Stimulated activated CD4-positive, alpha-beta T cell treated with anti-CD3 and anti-CD28 coated beads, Interleukin-4, amount 100 ng/mL, for 24 hours (primary cell): ENCODE measurements around the gene CLSTN2.

Source experiments
- DNase-seq: peaks from one replicate; pipeline ENCODE4 v3.0.0-alpha.2; 2020

CLSTN2 gene

GRCh38 chr3:140469491-140469890 is 534.5 kb downstream of the CLSTN2 start:
- no peak for DNase-seq

DNA sequence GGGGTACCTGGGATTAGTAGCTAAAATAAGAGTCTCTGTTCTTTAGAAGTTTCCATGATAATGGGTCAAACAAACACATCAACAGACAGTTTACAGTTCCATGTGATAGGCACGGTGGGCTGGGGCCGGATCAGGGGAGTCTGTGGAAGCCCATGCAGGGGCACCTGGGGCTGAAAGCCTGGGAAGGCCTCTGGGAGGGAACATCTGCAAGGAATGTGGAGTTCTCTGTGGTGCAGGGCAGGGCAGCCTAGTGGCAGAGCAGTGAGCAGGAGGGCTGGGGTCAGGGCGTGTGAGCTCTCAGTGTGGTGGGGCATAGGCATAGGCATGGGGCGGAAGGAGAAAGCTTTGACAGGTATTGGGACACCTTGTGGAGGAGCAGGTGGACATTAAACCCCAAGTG is 535.2 kb downstream of the CLSTN2 start:
- no peak for DNase-seq

DNA sequence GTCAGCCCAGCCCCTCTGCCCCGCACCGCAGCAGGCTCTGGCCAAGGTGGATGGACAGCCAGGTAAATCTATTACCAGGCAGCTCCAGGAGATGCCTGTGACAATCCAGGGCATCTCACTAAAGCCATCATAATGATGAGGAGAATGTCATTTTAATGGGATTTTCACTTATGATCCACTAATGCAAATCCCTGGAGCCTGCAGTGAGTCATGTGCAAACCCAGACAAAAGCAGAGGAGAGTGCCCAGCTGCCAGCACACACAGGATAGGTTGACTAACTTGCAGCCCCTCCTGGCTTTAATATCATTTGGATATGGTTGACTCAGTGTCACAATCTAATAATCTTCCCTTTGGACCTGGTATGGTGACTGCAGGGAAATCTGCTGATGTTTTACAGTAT is 536.0 kb downstream of the CLSTN2 start:
- DNase-seq: no peak

DNA sequence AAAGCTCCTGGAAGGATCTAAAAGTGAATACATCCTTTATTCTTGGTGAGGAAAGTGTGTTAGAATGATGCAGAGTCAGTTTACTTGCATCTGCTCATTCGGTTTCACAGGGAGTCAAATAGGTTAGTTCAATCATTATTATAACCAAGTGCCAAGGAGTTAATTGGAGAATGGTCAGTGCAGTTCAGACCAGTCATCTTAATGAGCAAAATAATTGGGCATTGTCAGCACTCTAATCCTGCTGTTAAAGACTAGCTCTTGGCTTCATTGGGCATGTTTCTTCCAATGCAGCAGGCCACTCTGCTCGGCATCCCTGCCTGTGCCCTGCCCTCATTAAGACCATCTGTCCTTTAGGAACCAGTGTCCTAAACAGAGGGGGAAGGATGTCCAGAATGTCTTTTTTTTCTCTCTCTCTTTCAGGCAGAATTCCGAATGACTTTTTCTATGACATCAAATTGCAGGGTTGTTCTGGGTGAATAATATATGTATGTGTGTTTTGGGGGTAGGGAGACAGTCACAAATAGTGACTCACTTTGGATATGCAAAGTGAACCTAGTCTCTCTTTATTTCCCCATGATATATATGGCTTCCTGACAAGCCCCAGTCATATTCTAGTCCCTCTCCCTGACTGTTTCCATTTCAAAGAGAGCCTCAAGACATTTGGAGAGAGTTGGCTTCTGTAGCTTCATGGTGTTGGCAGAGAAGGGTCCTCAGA is 537.5 kb downstream of the CLSTN2 start:
- DNase-seq: no peak

- no peak for DNase-seq
These were observed 552.6 kb downstream of the CLSTN2 start for GRCh38 chr3:140487566-140487965.

DNA sequence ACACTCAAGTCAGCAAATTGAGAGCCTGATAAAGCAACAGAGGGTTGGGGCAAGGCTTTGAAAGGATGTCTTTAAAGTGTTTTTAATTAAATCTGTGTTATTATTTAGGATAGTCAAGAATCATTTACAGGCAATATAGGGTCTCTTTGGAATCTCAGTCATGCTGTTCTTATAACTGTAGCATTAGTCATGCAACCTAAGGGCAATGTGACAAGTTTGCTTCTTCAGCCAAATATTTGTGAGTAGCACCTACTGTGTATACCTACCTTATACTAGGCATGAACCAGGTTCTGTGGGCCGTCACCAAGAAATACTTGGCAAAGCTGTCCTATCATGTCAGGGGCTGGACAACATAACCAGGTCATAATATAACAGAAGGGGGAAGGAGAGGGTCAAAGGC is 558.3 kb downstream of the CLSTN2 start:
- DNase-seq: no peak

- DNase-seq: no peak
These were observed 560.0 kb downstream of the CLSTN2 start for GRCh38 chr3:140494970-140495369.

GRCh38 chr3:140497331-140497730 is 562.3 kb downstream of the CLSTN2 start:
- no peak for DNase-seq

- no peak for DNase-seq
These were observed 564.3 kb downstream of the CLSTN2 start for GRCh38 chr3:140499114-140499757.

- DNase-seq: no peak
These were observed 565.5 kb downstream of the CLSTN2 start for GRCh38 chr3:140500473-140500872.

- no peak for DNase-seq
These were observed 566.2 kb downstream of the CLSTN2 start for GRCh38 chr3:140501061-140501769.

- DNase-seq: no peak
These were observed 566.9 kb downstream of the CLSTN2 start for GRCh38 chr3:140501770-140502364.

DNA sequence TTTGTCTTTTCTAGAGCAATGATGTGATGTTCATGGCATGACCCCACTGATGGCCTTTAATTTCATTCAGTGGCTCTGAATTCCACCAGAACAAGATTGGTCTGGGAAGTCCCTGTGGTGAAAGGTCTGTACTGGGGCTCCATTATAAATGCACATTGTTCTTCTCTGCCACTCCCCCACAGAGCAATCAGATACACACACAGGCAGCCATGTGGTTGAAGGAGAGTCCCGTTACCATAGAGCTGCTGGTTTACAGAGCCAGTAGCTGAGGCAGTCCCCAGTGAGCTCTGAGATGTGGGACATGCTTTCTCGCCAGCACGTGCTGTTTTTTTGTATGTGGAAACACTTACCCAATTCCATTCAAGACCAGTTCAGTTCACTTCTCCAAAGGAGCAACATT is 570.2 kb downstream of the CLSTN2 start:
- DNase-seq: no peak

DNA sequence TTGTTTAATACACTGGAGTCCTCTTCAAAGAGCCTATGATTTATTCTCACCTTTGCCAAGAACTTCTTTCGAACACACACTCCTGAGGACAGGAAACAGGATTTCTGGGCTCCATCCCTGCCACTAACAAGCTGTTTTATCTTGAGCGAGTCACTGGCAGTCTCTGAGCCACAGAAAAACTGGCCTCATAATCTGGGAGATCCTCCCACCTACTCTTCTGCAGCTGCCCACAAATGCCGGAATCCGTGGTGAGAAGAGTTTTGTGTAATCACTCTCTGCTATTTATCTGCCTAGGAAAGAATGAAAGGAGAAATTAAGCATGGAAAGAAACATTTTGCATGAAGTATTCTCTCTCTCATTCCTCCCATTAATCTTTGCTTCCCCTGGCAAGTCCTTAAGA is 570.9 kb downstream of the CLSTN2 start:
- no peak for DNase-seq

DNA sequence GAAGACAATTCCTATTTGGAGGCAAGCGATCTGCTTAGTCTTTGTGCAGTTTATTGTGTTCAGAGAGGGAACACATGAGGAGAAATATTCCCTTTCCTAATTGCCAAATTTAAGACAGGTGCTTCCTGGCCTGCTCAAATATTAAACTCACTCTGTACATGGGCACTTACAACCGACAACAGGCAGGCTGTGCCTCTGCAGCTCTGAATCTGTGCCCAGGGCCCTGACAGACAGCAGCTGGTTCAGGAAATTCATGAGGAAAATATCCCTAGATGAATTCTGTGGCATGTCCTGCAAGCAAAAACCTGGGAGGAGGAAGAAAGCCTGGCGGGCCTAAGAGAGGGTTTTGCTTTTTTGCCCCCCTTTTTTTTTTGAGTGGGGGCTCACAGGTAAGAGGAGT is 573.6 kb downstream of the CLSTN2 start:
- no peak for DNase-seq

DNA sequence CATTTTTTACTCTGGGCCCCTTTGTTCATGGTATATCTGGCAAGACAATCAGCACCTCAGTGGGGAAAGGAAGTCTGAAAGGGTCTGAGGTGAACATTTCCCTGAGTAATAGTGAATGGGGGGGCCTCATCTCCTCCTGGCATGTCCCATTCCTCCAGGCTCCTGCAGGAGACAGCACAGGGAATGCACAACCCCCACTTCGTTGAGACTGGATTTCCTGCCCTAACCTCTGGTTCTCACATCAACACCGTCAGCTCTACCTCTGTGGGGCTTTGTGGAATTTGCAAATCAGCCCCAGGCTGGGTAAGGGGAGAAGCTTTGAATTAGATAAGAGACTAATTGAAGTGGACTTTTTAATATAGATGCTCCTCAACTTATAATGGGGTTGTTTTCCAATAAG is 574.5 kb downstream of the CLSTN2 start:
- no peak for DNase-seq

DNA sequence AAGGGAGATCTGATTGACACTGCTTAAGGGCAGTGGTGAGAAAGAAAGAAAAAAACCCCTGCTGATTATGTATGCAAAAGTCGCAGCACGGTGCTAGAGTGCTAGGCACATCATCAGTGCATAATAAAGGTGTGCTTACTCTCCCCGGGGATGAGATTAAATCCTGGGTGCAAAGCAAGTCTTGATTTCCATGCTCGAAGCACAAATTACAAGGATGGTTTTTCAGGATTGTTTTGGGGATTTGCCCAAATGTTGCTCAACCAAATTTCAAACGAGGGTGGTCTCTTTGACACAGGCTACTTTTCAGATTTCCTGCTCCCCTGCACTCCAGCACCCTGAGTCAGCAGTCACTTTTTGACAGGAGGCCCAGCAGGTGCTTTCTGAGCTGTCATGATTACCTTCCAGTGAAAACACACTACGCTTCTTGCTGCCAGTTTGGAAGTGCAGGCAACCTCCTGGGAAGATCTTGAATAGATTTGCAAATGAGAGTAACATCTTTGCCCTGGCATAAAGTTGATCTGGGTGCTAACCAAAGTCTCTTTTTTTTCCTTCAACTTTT is 575.4 kb downstream of the CLSTN2 start:
- no peak for DNase-seq

DNA sequence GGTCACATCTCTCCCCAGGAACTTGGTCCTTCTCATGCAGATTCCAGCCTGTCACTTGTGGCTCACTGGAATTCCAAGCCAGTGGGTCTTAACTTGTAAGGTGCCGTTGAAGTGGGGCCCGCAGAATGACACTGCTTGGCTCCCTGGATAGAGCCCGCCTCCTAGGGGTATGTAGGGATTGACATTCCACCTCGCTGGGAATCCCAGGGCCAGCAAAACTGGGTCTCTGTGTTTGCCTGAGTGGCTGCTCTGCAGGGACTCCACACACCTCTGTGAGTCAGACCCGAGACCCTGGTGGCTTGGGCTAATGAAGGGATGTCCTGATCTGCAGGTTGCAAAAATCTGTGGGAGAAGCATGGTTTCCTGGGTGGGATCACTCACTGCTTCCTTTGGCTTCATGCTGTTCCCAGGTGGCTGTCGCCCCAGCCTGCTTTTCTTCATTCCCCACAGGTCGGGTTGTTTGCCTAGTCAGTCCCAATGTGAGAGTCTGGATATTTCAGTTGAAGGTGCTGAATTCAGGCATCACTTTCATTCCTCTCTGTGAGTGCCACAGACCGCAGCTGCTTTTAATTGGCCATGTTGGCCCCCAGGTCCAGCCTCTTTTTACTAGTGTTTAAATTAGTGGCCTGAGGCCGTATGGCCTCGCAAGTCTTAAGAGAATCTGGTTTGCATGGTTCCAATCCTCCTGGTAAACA is 586.9 kb downstream of the CLSTN2 start:
- no peak for DNase-seq

- no peak for DNase-seq
These were observed 587.8 kb downstream of the CLSTN2 start for GRCh38 chr3:140522653-140523380.

DNA sequence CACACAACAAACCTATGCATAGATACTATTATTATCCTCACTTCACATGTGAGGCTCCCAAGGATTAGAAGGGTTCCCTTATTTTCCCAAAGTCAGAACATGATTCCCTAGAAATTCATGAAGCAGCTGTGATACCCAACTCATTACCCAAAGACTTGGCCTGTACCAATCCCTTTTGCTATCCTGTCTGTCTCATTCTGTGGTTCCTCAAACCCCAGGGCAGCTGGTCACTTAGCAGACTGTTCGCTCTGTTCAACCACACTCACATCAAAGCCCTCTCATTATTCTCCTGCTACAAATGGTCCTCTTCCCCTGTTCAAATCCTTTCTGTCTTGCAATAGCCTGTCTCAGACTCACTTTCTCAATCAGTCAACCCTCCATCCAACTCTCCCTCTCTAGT is 588.6 kb downstream of the CLSTN2 start:
- no peak for DNase-seq

- no peak for DNase-seq
These were observed 592.2 kb downstream of the CLSTN2 start for GRCh38 chr3:140527156-140527555.

DNA sequence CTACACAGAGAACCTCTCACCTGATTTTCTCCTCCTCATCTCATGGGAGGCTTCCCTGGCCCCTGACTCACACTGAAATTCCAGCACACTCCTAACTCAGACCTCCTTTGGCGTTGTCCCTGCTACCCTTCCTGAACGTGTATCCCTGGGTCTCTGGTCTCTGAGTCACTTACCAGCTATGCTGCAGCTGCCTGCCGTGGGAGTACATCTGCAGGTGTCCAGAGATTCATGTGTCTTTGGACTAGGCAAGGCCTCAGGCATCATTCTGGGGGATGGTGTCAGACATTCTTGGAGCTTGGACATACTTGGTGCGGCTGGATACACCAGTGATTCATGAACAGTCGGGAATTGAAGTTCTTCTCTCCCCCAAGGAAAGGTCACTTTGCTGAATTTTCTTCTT is 594.1 kb downstream of the CLSTN2 start:
- no peak for DNase-seq
